Measurements from ENCODE around the gene MAPK12. TPM values are rescaled to one million over a fixed set of nuclear protein-coding genes. Genes with fewer than 3 reads are reported as not detected.

Gene MAPK12
- total RNA-seq, 2 experiments from 2014 or later, result 12.0 to 13.8 TPM

- ChIA-PET POLR2A (no interaction called here), CTCF (no interaction called here)
These were observed 13.0 kb downstream of the MAPK12 start for GRCh38 chr22:50248196-50249081.

- POLR2A ChIA-PET, result no interaction called here
- CTCF ChIA-PET, result no interaction called here
These were observed 13.7 kb downstream of the MAPK12 start for GRCh38 chr22:50247748-50248147.

DNA sequence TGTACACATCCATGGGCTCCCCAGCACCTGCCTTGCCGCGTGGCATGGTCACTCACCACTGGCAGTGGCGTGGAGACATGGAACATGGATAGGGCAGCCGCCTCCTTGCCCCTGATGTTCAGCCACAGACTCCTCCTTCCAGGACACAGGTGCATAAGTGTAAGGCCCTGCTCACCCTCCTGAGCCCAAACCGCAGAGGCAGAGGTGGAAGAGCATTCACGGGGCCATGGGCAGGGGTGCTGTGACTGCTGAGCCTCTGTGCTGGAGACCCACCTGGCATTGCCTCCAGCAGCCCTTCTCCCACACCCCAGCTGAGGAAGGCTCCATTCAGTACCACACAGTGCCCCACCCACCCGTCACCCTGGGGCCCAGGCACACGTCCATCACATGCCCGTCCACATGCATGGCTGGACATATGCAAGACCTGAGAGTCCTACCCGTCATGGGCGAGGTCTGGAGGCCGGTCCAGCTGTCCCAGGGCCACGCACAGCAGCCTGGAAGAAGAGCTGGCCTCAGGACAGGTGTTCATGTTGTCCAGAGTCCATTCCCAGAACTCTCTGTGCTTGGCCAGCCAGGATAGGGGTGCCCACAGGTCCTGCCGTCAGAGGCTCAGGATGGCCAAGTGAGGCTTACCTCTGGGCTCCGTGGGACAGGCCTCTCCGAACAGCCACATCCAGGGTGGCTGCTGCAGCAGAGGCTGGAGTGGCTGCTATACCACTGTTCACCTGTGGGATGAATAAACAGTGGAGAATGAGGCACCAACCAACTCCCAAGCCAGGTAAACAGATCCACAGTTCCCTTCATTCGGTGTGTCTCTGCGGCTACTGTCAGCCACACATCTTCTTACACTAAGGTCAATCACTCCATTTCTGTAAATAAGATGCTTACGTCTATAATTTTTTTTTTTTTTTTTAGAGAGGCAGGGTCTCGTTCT, 15.0 kb downstream of the MAPK12 start:
- ChIA-PET POLR2A (no interaction called here), CTCF (interaction anchor here (0.7 to 0.9 kb wide), 2 partner anchors 29 to 252 kb away, joined by 3 read pairs; no protein-coding TSS in a partner anchor)

DNA sequence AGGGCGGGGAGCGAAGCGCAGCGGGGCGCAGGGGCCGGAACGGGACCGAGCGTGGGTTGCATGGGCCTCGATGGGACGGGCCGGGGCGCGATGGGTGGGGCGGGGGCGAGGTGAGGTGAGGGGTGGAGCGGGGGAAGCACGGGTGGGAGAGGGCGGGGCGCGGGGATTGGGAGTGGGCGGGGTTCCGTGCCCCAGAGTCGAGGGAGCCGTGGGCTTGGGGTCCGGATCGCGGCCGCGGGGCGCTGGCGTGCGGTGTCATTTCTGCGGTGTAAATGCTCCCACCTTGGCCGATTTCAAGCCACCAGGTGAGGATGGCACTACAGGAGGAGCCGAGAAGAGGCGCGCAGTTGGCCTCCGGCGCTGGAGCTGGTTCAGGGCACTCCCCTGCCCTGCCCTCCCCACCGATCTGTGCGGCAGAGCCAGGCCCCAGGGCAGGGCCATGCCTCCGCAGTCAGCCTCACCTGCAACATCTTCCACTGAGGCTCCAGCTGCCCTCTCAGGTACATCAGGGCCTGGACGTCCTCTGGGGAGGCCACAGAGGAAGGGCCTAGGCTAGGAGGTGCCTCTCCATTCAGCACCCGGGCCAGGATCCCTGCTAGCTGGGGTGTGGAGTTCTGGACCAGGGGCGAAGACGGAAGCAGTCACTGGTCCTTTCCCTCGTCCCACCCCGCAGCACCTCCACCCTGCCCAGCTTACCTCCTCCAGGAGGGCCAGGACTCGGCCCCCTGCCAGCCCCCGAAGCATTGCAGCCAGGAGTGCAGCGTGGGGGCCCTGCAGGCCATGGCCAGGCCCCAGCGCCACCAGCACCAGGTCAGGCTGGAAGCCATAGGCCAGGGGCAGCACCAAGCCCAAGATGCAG, 16.0 kb downstream of the MAPK12 start:
- POLR2A ChIA-PET, result interaction anchor here (1.5 kb wide), 1 partner anchor 263 kb away, joined by 8 read pairs; the partner anchor contains the start of genes LMF2 and NCAPH2
- CTCF ChIA-PET, result interaction anchor here (0.7 to 1.0 kb wide), 2 partner anchors 96 to 253 kb away, joined by 3 read pairs; no protein-coding TSS in a partner anchor

DNA sequence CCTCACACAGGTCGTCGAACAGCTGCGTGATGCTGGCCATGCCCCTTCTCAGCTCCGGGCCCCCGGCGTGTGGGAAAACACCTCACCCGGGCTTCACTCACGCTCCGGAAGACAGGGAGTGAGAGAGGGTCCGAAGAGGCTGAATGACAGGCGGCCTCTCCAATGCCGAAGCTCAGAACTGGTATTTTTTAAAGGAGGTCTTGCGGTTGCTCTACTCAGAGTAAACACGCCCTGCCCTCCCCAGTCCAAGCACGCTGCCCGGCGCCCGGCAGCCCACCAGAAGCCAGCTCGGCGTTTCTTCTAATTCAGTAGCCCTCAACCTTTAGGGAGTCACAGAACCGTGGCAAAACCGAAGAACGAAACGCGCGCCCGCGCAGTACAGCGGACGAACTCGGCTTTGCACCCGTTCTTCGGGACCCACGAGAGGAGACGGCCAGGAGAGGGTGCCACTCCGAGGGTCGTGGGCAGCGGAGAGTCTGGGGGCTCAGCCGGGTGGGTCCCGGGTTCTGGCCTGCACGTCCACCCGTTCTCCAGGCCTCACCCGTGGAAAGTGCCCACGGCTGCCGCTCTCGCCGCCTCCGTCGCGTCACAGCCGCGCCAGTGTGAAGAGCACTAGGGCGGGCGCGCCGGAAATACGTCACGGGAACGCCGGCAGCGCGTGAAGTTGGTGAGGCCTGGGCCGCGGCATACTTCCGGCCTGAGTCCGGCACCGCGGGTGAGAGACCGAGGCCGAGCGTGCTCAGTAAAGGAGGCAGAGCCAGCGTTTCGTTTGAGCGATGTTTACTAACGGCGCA, 16.9 kb downstream of the MAPK12 start, which contains the start of gene TUBGCP6:
TUBGCP6 (minus strand) TSS at position 604 of the 794 bp plus-strand sequence; CDS start at position 40, 564 bp downstream.
- ChIA-PET POLR2A (interaction anchor here (0.7 to 1.5 kb wide), 4 partner anchors 263 to 334 kb away, joined by 3 to 8 read pairs (median 4); partner anchors contain the start of genes CPT1B, LMF2, NCAPH2 and TYMP), CTCF (interaction anchor here (0.7 to 3.3 kb wide), 9 partner anchors 9 to 306 kb away, joined by 3 to 13 read pairs (median 3); partner anchors contain the start of gene MAPK12)

GRCh38 chr22:50243685-50244419, 17.6 kb downstream of the MAPK12 start:
- ChIA-PET CTCF (interaction anchor here (0.7 to 3.3 kb wide), 9 partner anchors 9 to 307 kb away, joined by 3 to 13 read pairs (median 3); partner anchors contain the start of gene MAPK12), POLR2A (interaction anchor here (0.7 to 1.5 kb wide), 5 partner anchors 224 to 334 kb away, joined by 3 to 8 read pairs (median 3); partner anchors contain the start of genes CPT1B, LMF2, NCAPH2 and TYMP)

DNA sequence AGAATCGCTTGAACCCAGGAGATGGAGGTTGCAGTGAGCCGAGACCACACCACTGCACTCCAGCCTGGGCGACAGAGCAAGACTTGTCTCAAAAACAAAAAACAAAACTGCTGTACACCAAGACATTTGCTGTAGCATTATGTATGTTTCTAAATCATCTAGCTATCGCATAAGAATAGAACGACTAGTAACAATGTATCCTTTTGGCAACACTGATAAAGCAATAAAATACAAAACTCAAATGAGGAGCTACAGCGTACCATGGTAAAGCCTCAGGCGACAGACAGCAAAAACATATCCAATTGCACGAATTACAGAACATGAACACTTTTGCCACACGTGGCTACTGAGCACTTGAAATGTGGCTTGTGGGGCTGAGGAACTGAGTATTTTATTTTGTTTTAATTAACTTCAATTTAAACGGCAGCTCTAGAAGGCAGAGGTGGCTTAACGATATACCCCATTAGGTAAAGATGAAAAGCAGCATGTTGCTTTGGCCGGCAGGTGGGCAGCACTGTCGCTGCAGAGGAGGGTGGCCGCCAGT, 19.0 kb downstream of the MAPK12 start:
- POLR2A ChIA-PET, result no interaction called here
- CTCF ChIA-PET, result interaction anchor here (0.6 to 3.3 kb wide), 8 partner anchors 9 to 157 kb away, joined by 3 to 13 read pairs (median 4); partner anchors contain the start of gene HDAC10

DNA sequence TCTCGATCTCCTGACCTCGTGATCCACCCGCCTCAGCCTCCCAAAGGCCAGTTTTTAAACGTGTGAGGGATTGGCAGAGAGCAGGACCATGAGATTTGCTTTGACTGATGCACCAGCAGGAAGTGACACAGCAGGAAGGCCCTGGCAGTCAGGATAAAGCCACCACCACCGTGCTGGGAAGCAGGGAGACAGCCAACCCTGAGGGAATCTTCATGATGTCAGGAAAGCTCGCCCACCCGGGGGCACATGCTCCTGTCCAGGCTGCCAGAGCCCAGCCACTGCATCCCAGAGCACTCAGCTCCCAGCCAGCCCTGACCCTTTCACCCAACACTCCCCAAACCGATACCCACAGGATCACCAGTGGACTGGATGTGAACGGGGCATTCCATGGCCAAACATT, 22.7 kb downstream of the MAPK12 start:
- POLR2A ChIA-PET, result interaction anchor here (0.6 to 1.0 kb wide), 2 partner anchors 41 to 88 kb away, joined by 3 read pairs; partner anchors contain the start of gene DENND6B
- CTCF ChIA-PET, result interaction anchor here (1.1 kb wide), 1 partner anchor 13 kb away, joined by 3 read pairs; no protein-coding TSS in a partner anchor

DNA sequence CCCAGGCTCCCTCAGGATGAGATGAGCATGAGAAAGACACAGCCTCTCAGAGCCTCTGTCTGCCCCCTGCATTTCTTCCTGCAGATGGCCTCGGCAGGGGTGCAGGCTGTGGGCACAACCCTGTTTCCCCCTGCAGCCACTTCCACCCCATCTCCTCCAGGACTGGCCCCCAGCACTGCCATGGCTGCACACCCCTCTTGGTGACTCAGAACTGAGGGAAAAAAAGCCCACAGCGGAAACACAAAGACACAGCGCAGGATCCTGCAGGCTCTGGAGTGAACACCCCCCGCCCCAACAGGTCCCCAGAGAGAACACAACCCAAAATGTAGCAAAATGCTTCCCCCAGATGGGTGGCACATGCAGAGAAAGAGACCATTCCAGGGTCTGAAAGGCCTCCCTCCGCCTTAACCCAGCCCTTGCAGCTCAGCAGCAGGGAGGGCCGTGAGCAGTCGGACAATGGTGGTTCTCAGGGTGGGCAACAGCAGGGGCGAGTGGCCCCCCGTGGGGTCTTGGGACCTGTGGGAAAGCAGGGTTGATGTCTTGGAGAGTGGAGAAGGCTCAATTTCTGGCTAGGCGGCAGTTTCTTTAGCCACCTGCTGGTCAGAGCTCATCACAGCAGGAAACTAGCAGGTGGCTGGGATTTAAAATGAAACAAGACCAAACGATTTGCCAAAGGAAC, 24.6 kb downstream of the MAPK12 start:
- CTCF ChIA-PET, result interaction anchor here (1.2 to 3.0 kb wide), 2 partner anchors 13 to 87 kb away, joined by 3 to 11 read pairs; no protein-coding TSS in a partner anchor
- POLR2A ChIA-PET, result no interaction called here

GRCh38 chr22:50233223-50233622, 28.3 kb downstream of the MAPK12 start:
- POLR2A ChIA-PET, result no interaction called here
- CTCF ChIA-PET, result interaction anchor here (1.2 to 1.5 kb wide), 2 partner anchors 9 to 43 kb away, joined by 3 to 4 read pairs; no protein-coding TSS in a partner anchor

- POLR2A ChIA-PET, result no interaction called here
- CTCF ChIA-PET, result interaction anchor here (1.0 to 1.5 kb wide), 3 partner anchors 10 to 90 kb away, joined by 3 to 4 read pairs (median 3); no protein-coding TSS in a partner anchor
These were observed 28.9 kb downstream of the MAPK12 start for GRCh38 chr22:50232481-50233151.

GRCh38 chr22:50229370-50229769, 32.1 kb downstream of the MAPK12 start:
- CTCF ChIA-PET, result no interaction called here
- POLR2A ChIA-PET, result no interaction called here

DNA sequence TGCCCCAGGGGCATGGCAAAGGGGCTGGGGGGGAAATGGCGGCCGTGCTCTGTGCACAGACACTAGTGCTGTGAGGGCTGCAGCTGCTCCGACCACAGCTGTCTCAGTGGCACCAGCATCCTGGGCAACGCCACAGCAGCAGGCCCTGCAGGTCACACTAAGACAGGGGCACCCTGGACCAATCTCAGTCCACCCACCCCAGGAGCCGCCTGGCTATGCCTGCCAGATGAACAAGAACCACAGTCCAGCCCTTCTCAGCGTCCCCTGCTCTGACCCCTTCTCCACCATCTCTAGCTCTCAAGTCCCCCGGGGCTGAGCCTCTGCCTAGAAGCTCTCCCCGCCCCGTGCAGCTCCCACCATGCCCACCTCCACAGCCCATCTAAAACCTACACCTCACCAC, 33.1 kb downstream of the MAPK12 start:
- ChIA-PET CTCF (no interaction called here), POLR2A (no interaction called here)

DNA sequence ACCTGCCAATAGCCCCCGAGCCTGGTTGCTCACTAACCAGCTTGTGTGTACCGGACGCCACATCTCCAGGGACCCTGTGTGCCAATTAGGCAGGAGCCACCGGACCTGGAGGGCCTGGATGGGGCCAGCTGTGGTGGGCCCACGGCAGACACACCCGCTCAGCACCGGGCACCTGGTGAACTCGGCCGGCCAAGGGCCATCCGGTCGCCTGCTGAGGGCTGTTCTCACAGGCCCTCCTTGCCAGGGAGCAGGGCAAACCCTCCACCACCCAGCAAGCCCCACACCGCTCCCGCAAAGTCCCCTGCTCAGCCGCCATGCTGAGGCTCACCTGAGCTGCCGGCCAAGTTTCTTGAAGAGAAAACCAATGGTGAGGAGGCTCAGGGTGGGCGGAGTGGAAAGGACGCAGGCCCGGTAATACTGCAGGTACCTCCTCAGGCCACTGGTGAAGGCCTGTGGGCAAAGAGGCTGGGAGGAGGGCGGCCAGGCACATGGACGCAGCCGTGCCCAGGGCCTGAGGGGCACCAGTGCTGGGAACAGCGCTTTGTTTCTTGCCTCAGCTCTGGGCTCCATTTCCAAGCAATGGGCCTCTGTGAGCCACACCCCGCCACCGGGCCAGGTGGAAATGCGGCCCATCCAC, 33.8 kb downstream of the MAPK12 start:
- ChIA-PET CTCF (no interaction called here), POLR2A (no interaction called here)

GRCh38 chr22:50226875-50227165, 34.7 kb downstream of the MAPK12 start:
- ChIA-PET CTCF (interaction anchor here (1.0 to 2.1 kb wide), 2 partner anchors 14 to 78 kb away, joined by 3 to 4 read pairs; no protein-coding TSS in a partner anchor), POLR2A (no interaction called here)
